K562 (cell line): ENCODE measurements around the gene SIGLEC11. TPM values are rescaled to one million over a fixed set of nuclear protein-coding genes. Genes with fewer than 3 reads are reported as not detected.

Experiments used
- BRD9 ChIP-seq: fragments of 450-650 bp; IDR thresholded peaks from 2 replicates; pipeline ENCODE4 v1.6.1; 2018; ENCODE audit warnings: low read depth; ENCODE audit not compliant: partially characterized antibody
- CBX5 ChIP-seq: IDR thresholded peaks from 2 replicates; pipeline ENCODE4 v1.6.1; 2014; ENCODE audit warnings: low read depth, borderline replicate concordance
- CHD1 ChIP-seq: fragments of 200-600 bp; sonication (generic); IDR thresholded peaks from one replicate; pipeline ENCODE4 v1.6.1; 2012; ENCODE audit warnings: mild to moderate bottlenecking, moderate library complexity, low read length, inconsistent platforms
- EHMT2 ChIP-seq: fragments of 450-650 bp; IDR thresholded peaks from 2 replicates; pipeline ENCODE4 v1.6.1; 2018; ENCODE audit warnings: antibody characterized with exemption
- ESRRB ChIP-seq: fragments of 250-450 bp; sonication (Bioruptor Pico); IDR thresholded peaks from 2 replicates; pipeline ENCODE4 v1.5.0; 2020; ENCODE audit warnings: mild to moderate bottlenecking, moderate library complexity, borderline replicate concordance
- FOXM1 ChIP-seq, 2 experiments: fragments of 450-650 bp in 1 of 2; sonication (generic) in 1 of 2; formaldehyde crosslinking in 1 of 2; IDR thresholded peaks; 2 replicates each; pipeline versions ENCODE4 v1.6.1 to v1.9.0; 2017 to 2022; ENCODE audit warnings: low read depth in 2 of 2, mild to moderate bottlenecking in 2 of 2, missing genetic modification reagents in 1 of 2, moderate library complexity in 1 of 2
- HBP1 ChIP-seq: fragments of 450-650 bp; formaldehyde crosslinking; IDR thresholded peaks from 2 replicates; pipeline ENCODE4 v1.4.0; 2022; ENCODE audit warnings: missing genetic modification characterization
- KLF1 ChIP-seq: fragments of 450-650 bp; IDR thresholded peaks from 2 replicates; pipeline ENCODE4 v1.6.1; 2016; ENCODE audit warnings: missing genetic modification characterization, missing compliant biosample characterization
- MLX ChIP-seq, 2 experiments: fragments of 450-650 bp in 1 of 2; sonication (generic) in 1 of 2; formaldehyde crosslinking; conservative IDR thresholded peaks; 2 replicates each; pipeline versions ENCODE4 v1.4.0 to v1.8.1; 2020 to 2022; ENCODE audit warnings: mild to moderate bottlenecking in 1 of 2, missing genetic modification reagents in 1 of 2
- MYC ChIP-seq, 2 experiments: fragments of 250-450 bp in 1 of 2; sonication (Bioruptor Pico) in 1 of 2; IDR thresholded peaks; 2 replicates each; pipeline versions ENCODE4 v1.5.1 to v1.6.1; 2012 to 2021; ENCODE audit warnings: low read depth in 2 of 2, borderline replicate concordance in 1 of 2, improper control_type of control experiment in 1 of 2, low read length in 1 of 2, mild to moderate bottlenecking in 1 of 2, moderate library complexity in 1 of 2
- PRMT5 ChIP-seq: sonication (generic); formaldehyde crosslinking; IDR thresholded peaks from 2 replicates; pipeline ENCODE4 v1.5.0; 2020; ENCODE audit warnings: missing genetic modification reagents
- SLC30A9 ChIP-seq: fragments of 250-450 bp; sonication (Bioruptor Pico); IDR thresholded peaks from 2 replicates; pipeline ENCODE4 v1.8.0; 2022; ENCODE audit warnings: mild to moderate bottlenecking, moderate library complexity
- TBP ChIP-seq: optimal IDR thresholded peaks from 2 replicates; pipeline ENCODE3; 2011; ENCODE audit warnings: low read depth, low read length, improper control_type of control experiment
- TEAD2 ChIP-seq: fragments of 450-650 bp; IDR thresholded peaks from 2 replicates; pipeline ENCODE4 v1.6.1; 2016; ENCODE audit warnings: missing genetic modification characterization, control low read depth, missing compliant biosample characterization
- U2AF1 ChIP-seq: fragments of 200-400 bp; formaldehyde crosslinking; optimal IDR thresholded peaks from 2 replicates; pipeline ENCODE3; 2017; ENCODE audit warnings: mild to moderate bottlenecking, low read depth, low read length, moderate library complexity
- VEZF1 ChIP-seq: fragments of 200-800 bp; sonication (Bioruptor generic); IDR thresholded peaks from 2 replicates; pipeline ENCODE4 v1.6.1; 2017; ENCODE audit warnings: missing genetic modification characterization, missing compliant biosample characterization
- ZBTB1 ChIP-seq: sonication (generic); formaldehyde crosslinking; IDR thresholded peaks from 2 replicates; pipeline ENCODE4 v1.8.1; 2023; ENCODE audit warnings: missing genetic modification reagents, low read depth, mild to moderate bottlenecking, borderline replicate concordance
- ZNF133 ChIP-seq: fragments of 250-450 bp; sonication (Bioruptor Pico); IDR thresholded peaks from 2 replicates; pipeline ENCODE4 v1.4.0; 2020; ENCODE audit warnings: mild to moderate bottlenecking
- ZNF282 ChIP-seq: sonication (generic); formaldehyde crosslinking; IDR thresholded peaks from 2 replicates; pipeline ENCODE4 v1.8.1; 2023; ENCODE audit warnings: missing genetic modification reagents
- ZNF511 ChIP-seq: sonication (generic); formaldehyde crosslinking; IDR thresholded peaks from 2 replicates; pipeline ENCODE4 v1.8.0; 2022; ENCODE audit warnings: mild to moderate bottlenecking, missing genetic modification reagents
- ZNF639 ChIP-seq, 2 experiments: fragments of 200-800 bp in 1 of 2; sonication (Bioruptor generic) in 1 of 2; sonication (generic) in 1 of 2; formaldehyde crosslinking in 1 of 2; IDR thresholded peaks in 1 of 2; conservative IDR thresholded peaks in 1 of 2; 2 replicates each; pipeline versions ENCODE4 v1.5.0 to v1.6.1; 2016 to 2020; ENCODE audit warnings: missing compliant biosample characterization in 1 of 2, missing genetic modification characterization in 1 of 2, missing genetic modification reagents in 1 of 2
- ZNF780A ChIP-seq: fragments of 250-450 bp; sonication (Bioruptor Pico); IDR thresholded peaks from 2 replicates; pipeline ENCODE4 v1.5.0; 2021; ENCODE audit warnings: mild to moderate bottlenecking
- polyA plus RNA-seq, 8 experiments: library from polyadenylated mRNA; depleted of rRNA in 4 of 8; stranded (reverse) in 5 of 8; unstranded in 3 of 8; fragments of >200 nt; fragmentation: Nextera tagmentation in 2 of 8; fragmentation: Illumina TruSeq in 1 of 8; extraction: Ambion mirVana in 2 of 8; extraction: Trizol in 1 of 8; gene quantifications; 2 replicates each; pipeline versions ENCODE4 v1.2.1 to v1.2.3, GENCODE V29; 2011 to 2014; ENCODE audit warnings: inconsistent platforms in 1 of 8, missing spikeins in 1 of 8
- total RNA-seq, 7 experiments: library from RNA; depleted of rRNA in 6 of 7; stranded (reverse); fragments of >200 nt in 6 of 7; fragmentation: Illumina TruSeq in 2 of 7; extraction: Trizol in 2 of 7; gene quantifications; 2 replicates each; pipeline versions ENCODE4 v1.2.1 to v1.2.3, GENCODE V29; 2011 to 2021; ENCODE audit warnings: low replicate concordance in 1 of 7

SIGLEC11 gene
- total and polyA plus RNA-seq, 9 of the 15 experiments (the other 6 are each of a cell fraction or from before 2014, with no cell fraction given): not detected

GRCh38 chr19:49929121-49929610, 31.8 kb downstream of the SIGLEC11 start, which contains the start of the genes ATF5 and NUP62 (continued):
- TF ChIP-seq ESRRB (CRISPR knock-in tag) (no peak), TEAD2 (tag) (no peak), ZNF780A (CRISPR knock-in tag) (no peak), CBX5 (0 out of 2 replicates have a peak, but pooled peaks have one; percentile 6), PRMT5 (peak; percentile 81; the same call in 1 of the 2 replicates), ZNF639 (CRISPR knock-in tag; conservative IDR thresholded peaks at IDR 0.05 in 1 of 2, IDR thresholded peaks at IDR 0.05 in 1 of 2) (peak in 1 of 2 experiments; percentile 78; a peak in 2 of 4 replicates), KLF1 (tag) (no peak; the same call in 1 of the 2 replicates), CHD1 (no peak), MYC (IDR thresholded peaks at IDR 0.05; ENCODE audit: low read depth, low read length) (peak; percentile 74; the same call in 1 of the 2 replicates), MYC (CRISPR knock-in tag; IDR thresholded peaks at IDR 0.05; ENCODE audit: borderline replicate concordance, low read depth) (peak; percentile 74; the same call in 1 of the 2 replicates), VEZF1 (CRISPR knock-in tag) (peak; percentile 68), TBP (peak; percentile 86), FOXM1 (IDR thresholded peaks at IDR 0.05; ENCODE audit: low read depth) (no peak), FOXM1 (CRISPR knock-in tag; IDR thresholded peaks at IDR 0.05; ENCODE audit: low read depth) (peak; percentile 76; the same call in 1 of the 2 replicates), MLX (CRISPR knock-in tag; conservative IDR thresholded peaks at IDR 0.05) (peak in 1 of 2 experiments; percentile 81; a peak in 1 of 4 replicates), BRD9 (peak; percentile 32), U2AF1 (peak; percentile 77), ZBTB1 (no peak; the same call in 1 of the 2 replicates), HBP1 (CRISPR knock-in tag) (peak; percentile 95), ZNF133 (CRISPR knock-in tag) (no peak), EHMT2 (no peak), SLC30A9 (CRISPR knock-in tag) (no peak), ZNF511 (CRISPR knock-in tag) (no peak), ZNF282 (CRISPR knock-in tag) (peak; percentile 82; the same call in 1 of the 2 replicates)
